ENCODE data around the gene GRIP1.
A peak's percentile ranks its signal among the peaks of the same experiment; 100 is the strongest.

GRIP1 gene, protein sequence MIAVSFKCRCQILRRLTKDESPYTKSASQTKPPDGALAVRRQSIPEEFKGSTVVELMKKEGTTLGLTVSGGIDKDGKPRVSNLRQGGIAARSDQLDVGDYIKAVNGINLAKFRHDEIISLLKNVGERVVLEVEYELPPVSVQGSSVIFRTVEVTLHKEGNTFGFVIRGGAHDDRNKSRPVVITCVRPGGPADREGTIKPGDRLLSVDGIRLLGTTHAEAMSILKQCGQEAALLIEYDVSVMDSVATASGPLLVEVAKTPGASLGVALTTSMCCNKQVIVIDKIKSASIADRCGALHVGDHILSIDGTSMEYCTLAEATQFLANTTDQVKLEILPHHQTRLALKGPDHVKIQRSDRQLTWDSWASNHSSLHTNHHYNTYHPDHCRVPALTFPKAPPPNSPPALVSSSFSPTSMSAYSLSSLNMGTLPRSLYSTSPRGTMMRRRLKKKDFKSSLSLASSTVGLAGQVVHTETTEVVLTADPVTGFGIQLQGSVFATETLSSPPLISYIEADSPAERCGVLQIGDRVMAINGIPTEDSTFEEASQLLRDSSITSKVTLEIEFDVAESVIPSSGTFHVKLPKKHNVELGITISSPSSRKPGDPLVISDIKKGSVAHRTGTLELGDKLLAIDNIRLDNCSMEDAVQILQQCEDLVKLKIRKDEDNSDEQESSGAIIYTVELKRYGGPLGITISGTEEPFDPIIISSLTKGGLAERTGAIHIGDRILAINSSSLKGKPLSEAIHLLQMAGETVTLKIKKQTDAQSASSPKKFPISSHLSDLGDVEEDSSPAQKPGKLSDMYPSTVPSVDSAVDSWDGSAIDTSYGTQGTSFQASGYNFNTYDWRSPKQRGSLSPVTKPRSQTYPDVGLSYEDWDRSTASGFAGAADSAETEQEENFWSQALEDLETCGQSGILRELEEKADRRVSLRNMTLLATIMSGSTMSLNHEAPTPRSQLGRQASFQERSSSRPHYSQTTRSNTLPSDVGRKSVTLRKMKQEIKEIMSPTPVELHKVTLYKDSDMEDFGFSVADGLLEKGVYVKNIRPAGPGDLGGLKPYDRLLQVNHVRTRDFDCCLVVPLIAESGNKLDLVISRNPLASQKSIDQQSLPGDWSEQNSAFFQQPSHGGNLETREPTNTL

DNA sequence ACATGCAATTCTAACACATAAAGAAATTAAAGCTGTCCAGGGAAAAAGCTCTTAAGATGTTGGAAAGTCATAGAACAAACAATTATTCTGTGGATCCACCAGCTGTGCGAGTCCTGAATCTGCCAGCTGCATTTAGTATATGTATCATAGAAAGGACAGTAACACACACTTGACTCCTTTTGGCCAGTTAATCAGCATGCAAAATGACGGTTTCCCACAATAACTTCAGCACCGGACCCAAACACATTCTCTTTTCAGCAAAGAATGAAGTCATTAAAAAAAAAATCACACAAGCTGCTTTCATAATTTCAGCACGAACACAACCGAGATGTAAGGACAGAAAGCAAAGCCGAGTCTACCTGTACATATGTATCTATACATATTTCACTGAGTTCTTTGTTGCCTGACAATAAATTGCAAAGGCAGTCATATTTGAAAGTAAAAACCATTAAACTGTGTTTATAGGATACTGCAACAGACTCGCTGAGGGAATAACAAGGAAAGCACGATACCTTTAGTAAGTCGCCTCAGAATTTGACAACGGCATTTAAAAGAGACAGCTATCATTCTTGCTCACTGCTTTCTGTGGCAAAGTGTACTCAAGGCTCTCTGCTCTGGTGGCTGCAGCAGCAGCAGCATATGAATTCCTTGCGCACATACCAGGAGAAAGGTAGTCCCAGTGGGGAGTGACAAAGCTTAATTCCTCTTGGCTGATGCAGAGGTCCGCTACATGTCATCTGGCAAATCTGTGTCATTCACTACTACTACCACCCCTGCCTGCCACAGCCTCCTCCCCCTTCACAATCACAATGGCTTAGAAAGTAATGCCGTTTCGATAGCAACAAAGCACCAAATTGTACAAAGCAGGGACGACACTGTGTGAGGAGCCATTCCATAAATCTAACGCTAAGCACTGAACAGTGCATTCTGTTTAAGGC is at the start of gene GRIP1:
Gene GRIP1, minus strand, starts transcription at position 739 of the 938 bp plus-strand sequence. Its CDS starts 172 bp downstream, at position 567.
- no peak for DNase-seq (ENCODE audit: low read depth)

DNA sequence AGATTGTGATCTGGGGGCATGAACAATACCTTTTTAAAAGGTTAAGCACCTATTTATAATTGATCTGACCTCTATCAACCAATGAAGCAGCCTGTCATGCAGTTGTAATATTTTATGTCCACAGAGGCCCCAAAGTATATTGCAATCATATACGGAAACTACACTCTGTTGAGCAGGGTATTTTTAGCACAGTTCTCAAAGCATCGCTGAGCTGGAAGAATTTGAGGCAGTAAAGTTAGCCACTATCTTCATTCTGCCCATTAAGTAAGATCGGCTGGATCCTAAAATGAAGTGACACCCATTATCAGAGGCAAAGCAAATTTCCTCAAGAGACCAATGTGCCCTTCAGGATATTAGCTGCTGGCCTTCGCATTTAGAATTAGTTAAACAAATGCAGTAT is 47.7 kb upstream of the GRIP1 start:
- no peak for DNase-seq (ENCODE audit: low read depth)

DNA sequence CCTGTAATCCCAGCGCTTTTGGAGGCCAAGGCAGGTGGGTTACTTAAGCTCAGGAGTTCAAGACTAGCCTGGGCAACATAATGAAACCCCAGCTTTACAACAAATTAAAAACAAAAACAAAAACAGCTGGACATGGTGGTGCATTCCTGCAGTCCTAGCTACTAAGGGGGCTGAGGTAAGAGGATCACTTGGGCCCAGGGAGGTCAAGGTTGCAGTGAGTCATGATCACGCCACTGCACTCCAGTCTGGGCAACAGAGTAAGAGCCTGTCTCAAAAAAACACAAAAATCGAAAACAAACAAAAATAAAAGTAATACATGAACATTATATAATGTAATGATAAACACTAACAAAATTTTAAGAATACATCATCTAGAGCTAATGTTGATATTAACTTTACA is 46.2 kb upstream of the GRIP1 start:
- DNase-seq (ENCODE audit: low read depth), result no peak

DNA sequence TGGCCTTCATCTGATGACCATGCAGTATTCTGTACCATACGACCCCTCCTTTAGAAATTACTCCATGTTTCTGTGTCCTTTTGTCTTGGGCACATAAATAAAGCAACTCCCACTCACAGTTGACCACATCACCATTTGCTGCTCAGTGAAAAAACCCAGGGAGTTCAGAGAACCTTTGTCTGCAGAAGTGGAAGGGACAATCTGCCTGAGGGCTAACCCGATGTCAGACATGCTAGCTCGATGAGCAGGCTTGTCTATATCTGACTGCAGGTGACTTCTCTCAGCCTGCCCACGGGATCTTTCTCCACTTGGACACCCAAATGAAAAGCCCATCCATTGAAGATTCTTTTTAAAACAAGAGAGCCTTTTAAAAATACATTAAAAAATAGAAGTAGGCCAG is 45.7 kb upstream of the GRIP1 start:
- no peak for DNase-seq (ENCODE audit: low read depth)

DNA sequence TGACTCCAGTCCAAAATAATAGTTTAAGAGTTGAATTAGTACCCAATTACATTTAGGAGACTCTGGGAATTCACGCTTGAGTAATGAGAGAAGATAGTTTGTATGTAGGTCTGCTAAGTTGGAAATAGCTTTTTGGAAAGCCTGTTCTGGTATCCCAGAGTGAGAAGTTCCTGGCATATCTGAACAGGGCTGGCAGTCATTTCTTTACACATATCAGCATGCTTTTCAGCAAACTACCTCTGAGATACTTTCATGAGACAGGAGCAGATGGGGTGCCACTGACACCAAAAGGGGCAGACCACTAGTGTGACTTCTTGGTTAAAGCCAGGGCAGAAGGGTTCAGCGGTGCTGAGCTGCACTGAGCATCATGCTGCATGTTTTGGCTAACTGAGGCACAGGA is 45.1 kb upstream of the GRIP1 start:
- DNase-seq (ENCODE audit: low read depth), result no peak

DNA sequence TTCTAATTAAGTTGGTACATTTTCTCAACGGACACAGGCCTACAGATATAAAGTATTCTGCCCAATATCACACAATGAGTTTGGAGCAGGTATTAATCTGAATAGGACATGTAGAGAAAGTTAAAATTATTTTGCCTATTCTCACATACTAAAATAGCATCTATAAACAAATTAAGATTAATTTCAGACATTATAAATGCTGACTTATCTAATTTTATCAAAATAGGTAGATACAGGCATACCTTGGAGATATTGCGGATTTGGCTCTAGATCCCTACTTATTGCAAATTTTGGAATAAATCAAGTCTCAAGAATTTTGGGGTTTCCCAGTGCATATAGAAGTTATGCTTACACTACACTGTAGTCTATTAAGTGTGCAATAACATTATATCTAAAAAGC is 41.0 kb upstream of the GRIP1 start:
- no peak for DNase-seq (ENCODE audit: low read depth)

DNA sequence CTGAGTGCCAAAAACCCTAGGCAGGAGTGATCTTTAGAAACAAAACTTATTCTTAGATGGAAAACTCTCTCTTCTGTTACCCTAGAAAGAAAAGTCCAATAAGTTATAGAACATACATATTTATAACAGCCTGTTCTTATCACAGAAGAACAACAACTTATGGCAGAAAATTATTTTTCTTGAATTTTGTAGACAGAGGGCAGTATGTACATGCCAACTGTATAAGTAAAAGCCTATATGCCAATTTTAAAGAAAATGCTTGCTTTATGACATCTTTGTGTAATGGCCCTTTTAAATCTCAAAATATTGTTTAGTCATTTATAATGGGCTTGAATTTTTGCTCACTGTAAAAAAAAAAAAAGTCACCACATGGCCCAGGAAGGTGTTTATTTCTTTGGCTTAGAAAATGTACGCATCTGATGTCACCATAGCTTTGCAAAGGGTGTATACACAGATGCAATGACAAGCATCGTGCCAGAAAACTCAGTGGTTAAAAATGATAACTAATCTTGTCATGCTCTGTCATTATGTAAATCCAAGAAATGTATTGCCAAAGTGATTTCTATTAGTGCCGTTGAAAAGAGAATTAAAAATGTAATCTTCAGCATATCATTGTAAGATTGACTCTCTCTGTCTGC is 38.3 kb upstream of the GRIP1 start:
- DNase-seq (ENCODE audit: low read depth), result no peak

DNA sequence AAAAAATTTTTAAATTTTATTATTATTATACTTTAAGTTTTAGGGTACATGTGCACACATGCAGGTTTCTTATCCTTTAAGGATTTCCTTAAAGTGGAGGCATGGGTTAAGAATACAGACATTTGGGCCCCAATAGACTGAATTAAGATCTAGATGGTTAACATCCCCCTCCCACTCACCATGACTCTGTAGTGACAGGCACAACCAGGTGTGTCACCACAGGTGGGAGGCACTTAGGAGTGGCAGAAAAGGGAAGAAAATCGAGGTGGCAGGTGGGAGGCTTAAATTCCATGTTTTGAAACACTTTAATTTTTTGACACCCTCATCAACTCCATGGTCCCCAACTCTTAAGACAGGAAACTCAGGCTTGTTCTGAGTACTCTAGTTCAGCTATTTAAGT is 37.6 kb upstream of the GRIP1 start:
- no peak for DNase-seq (ENCODE audit: low read depth)

DNA sequence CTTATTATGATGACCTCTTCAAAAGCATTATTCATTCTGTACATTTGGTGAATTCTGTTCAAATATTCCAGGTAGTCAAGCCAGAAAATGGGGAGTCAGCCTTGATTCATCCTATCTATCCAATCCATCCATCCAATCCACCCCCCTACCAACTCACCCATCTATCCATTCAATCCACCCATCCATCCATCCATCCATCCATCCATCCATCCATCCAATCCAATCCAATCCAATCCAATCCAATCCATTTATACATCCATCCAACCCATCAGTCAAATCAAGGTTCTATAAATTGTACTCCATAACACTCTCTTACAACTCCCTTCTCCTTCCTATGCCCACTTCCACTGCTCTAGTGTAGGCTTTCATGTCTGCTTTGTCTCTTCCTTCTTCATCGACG is 35.8 kb upstream of the GRIP1 start:
- DNase-seq (ENCODE audit: low read depth), result no peak

DNA sequence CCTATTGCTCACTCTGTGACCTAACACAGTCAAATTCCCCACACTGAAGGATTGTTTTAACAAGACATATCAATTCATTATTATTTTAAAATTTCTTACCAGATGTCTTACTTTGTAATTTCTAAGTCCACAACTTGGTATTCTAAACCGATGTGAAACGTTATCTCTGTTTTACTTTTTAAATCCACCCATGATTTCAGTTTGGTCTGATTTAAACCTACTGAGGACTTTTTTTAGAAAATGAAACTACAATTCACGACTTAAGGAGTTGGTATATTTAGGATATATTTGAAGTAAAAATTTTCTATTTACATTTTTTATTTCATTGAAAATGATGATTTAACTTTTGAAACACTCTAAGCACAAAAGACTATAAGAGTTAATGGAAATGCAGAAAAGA is 35.1 kb upstream of the GRIP1 start:
- no peak for DNase-seq (ENCODE audit: low read depth)

DNA sequence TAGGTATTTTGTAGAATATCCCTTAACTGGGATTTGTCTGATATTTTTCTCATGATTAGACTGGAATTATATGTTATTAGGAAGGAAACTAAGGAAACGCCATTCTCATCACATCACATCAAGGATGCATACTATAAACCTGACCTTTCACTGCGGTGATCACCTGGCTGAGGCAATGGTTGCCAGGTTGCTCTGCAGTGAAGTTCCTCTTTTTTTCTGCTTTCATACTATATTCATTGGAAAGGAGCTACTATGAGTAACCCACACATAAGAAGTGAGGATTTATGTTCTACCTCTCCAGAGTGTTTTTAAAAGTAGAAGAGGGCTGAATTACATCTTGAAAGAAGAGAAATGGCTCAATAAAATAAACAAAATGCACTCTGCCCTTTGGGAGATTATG is 31.0 kb upstream of the GRIP1 start:
- DNase-seq (ENCODE audit: low read depth), result no peak

DNA sequence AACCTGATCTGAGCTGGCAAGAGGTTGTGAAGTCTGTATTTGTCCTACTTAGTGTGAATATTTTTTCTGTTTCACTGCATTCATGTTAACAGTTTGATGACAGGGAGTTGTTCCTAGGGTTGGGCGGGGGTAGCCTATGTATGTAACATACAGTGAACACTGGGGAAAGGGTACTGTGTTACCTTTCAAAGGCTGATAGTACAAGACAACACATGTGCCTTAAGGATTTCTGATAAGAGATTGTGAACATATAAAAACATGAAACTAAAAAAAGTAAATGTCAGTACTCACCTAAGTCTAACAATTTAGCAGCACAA is 30.5 kb upstream of the GRIP1 start:
- DNase-seq (ENCODE audit: low read depth), result no peak

DNA sequence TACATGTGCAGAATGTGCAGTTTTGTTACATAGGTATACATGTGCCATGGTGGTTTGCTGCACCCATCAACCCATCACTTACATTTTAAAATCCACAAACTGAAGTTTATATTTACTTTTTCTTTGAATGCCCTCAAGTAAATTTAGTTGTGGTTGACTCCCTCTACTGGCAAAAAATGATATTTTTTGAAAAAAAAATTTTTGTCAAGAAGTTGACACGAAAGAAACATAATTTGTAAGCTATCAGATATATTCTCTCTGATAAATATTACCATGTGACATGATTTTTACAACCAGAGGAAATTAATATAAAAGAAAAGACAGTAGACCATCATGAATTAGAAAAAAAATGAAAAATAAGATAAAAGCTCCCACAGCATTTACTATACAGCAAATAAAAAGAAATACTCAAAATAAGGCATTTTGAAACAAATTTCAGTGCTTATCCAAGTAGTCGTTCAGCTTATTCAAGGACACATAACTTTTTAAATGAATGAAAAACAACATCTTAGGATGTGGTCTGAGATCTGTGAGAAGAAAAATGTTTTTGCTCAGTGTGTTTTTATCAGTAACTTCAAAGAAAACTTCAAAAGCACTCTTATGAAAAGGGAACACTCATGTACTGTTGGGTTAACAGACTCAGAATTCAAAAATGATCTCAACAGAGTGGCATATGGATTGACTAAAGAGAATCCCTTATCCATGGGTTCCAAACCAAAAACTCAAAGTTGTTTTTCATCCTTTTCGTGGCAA is 30.0 kb upstream of the GRIP1 start:
- peak; percentile 34 for DNase-seq (ENCODE audit: low read depth)

DNA sequence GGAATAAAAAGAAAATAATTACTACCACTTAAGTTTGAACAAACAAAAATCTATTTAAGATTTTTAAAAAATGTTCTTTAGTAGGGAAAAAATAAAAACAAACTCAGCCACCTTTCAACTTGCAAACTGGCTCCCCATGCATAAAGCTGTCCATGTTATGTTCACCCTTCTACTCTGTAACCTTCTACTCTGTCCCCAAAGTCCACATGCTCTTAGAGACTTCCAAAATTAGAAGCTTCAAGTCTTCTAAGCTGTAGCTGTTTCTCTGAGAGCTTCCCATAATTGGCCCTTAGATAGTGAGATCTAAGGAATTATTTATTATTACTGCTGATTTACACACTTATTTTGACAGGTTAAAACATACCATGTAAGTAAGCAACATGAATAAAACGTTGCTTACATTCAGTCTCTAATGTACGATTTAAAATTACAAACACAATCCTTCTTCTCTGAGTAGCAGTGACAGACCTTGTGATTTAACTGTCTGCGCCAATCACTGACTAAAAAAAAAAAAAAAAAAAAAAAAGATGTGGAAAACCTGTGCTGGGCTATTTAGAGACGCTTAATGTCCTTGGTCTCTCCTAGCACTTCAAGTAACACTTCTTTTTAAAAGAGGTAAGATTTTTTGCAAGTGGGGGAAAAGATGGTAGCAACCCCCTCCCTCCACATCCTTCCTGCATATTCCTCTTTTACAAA is 28.3 kb upstream of the GRIP1 start:
- DNase-seq (ENCODE audit: low read depth), result no peak

DNA sequence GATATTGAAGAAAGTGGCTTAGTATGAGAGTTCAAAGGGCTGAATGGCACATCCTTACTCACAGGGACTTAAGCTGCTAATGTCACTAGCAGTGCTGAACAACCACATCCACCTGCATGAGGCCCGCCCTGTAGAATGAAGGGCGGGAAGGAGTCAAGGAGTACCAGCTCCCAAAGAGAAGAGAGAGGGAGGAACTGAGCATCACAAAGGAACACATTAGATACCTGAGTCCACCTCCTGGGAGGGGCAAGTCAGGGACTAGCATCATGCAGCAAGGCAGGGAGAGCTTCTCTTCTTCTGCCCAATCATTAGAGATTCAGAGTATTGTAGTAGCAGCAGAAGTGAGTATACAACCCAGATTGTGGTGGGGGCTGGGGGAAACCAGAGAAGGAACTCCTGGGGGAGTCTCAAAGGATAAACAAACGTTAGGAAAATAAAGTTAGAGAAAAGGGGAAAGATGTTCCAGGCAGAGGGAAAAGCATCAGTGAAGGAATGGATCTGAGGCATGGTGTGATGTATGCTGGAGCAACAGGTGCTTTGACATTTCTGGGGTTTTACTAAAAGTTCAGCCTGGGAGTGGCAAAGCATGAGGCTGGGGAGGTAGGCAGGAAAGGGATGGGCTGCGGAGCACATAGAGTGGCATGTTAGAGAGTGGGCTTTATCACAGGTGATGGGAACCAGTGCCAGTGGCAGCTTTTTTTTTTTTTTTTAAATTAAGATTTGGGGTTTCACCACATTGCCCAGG is 21.0 kb upstream of the GRIP1 start:
- no peak for DNase-seq (ENCODE audit: low read depth)

DNA sequence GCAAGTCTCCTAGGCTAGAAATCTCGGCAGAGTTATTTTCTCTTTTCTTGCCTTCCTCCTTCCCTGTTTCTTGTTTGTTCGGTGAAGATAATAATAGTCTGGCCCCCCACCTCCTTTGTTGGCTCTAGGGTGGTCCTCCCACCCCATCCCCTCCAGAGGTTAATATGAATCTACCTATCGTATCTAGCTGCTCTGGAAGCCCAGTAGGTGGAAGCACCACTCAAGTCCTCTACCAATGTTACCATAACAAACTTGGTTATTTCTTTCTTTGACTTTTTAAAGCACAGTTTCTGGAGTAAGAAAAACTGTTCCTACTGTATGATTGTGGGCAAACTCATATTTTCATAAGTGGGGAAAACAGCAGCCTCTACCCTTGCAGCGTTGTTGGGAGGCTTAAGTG is 19.7 kb upstream of the GRIP1 start:
- no peak for DNase-seq (ENCODE audit: low read depth)

DNA sequence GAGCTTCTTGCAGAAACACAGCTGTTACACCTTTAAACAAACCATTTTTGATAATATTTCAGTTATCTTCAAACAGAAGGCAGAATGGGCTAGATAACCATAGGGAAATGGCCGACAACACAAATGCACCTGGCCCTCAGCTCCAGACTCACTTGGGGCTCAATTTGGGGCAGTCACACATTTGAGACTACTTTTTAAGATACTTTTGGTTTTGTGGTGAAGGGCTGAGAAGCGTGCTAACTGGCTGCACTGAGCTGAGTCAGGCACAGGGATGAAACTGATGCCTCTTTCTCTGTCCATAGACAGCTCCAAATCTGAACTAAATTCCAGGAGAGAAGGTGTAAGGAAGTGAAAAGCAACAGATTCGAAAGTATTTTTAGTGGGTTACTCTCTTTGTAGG is 18.5 kb upstream of the GRIP1 start:
- DNase-seq (ENCODE audit: low read depth), result no peak

DNA sequence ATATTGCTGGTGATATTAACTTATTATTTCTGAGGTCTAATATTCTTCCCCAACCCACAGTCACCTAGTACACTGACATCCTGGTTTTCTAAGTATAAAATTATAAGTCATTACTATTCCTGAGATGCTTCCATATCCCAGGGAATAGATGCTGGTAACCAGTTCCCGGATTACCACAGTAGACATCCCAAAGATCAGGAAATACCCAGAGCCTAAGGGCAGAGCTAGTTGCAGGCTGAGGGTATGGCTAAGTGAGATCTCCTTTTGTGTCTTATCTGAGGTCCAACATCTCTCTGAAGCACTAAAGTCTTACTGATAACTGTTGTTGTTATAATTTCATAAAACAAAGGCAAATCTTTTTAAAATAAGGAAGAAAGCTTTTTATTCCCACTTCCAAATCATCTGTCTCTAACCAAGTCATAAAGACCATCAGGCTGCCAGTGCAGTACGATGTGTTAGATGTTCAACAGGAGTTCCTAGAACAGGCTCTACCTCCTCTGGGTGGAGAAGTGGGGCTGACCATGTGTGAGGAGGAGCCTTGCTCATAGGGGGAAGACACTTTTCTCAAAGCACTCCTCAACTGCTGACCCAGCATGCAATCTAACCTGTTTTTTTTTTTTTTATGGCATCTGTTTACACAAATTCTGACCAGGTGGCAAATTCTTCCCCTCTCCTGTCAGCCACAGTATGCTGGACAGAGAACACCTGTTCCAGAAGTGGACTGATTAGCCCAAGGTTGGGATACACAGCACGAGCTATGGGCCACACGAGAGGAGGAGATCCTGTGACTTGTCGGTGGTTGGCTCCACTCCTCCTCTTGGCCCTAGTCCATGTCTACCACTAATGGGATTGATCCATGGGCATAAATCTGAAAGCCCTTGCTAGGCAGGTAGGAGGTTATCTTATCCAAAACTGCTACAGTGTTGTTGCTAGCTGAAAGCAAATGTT is 16.1 kb upstream of the GRIP1 start:
- no peak for DNase-seq (ENCODE audit: low read depth)

Data from ELR (cell line).